ENCODE data around the gene CDYL2. TPM values are rescaled to one million over a fixed set of nuclear protein-coding genes. Genes with fewer than 3 reads are reported as not detected.
A peak's percentile ranks its signal among the peaks of the same experiment; 100 is the strongest.

Gene CDYL2
- total and polyA plus RNA-seq, 4 donors: 1.3 to 12.6 (median 3.7) TPM

GRCh38 chr16:80807906-80808305 is 3.5 kb upstream of the CDYL2 start:
- no peak for DNase-seq
- Histone ChIP-seq H3K36me3 (ENCODE audit: control insufficient read depth in 4 of 4, insufficient read depth in 4 of 4, low read length in 4 of 4) (no peaks in the 10 kb centered on the region), H3K27me3 (ENCODE audit: control insufficient read depth in 3 of 3, insufficient read depth in 3 of 3, low read length in 2 of 3) (peaks cover 0 to 10% (median 0%) of the 10 kb centered on the region in 3 donors), H3K9ac (ENCODE audit: insufficient read depth in 1 of 2, low read length in 2 of 2) (no peak overlapping the region), H3K4me1 (ENCODE audit: control insufficient read depth in 5 of 5, insufficient read depth in 5 of 5, low read length in 5 of 5) (peaks cover 0 to 8% (median 0%) of the 10 kb centered on the region in 5 donors), H3K9me3 (ENCODE audit: control insufficient read depth in 4 of 4, insufficient read depth in 3 of 4, low read length in 3 of 4) (no peaks in the 10 kb centered on the region), H3K4me3 (no peak overlapping the region), H3K27ac (ENCODE audit: low read depth in 1 of 2, low read length in 1 of 2) (no peak overlapping the region)
- 39 to 74% methylated on average over 3 of the region's 3 CpGs for WGBS, 2 donors
- no peak for ATAC-seq (ENCODE audit: insufficient read depth, low FRiP score)
- TF ChIP-seq CTCF (IDR thresholded peaks at IDR 0.05; ENCODE audit: control extremely low read depth, extremely low read depth): no peak

GRCh38 chr16:80806927-80807340 is 2.5 kb upstream of the CDYL2 start:
- Histone ChIP-seq H3K4me3 (no peak overlapping the region), H3K27ac (ENCODE audit: low read depth in 1 of 2, low read length in 1 of 2) (peak overlapping the region in 1 of 2 donors; percentile 34), H3K9ac (ENCODE audit: insufficient read depth in 1 of 2, low read length in 2 of 2) (no peak overlapping the region), H3K27me3 (ENCODE audit: control insufficient read depth in 3 of 3, insufficient read depth in 3 of 3, low read length in 2 of 3) (peaks cover 0 to 10% (median 0%) of the 10 kb centered on the region in 3 donors), H3K9me3 (ENCODE audit: control insufficient read depth in 4 of 4, insufficient read depth in 3 of 4, low read length in 3 of 4) (no peaks in the 10 kb centered on the region), H3K4me1 (ENCODE audit: control insufficient read depth in 5 of 5, insufficient read depth in 5 of 5, low read length in 5 of 5) (peaks cover 0 to 8% (median 0%) of the 10 kb centered on the region in 5 donors), H3K36me3 (ENCODE audit: control insufficient read depth in 4 of 4, insufficient read depth in 4 of 4, low read length in 4 of 4) (no peaks in the 10 kb centered on the region)
- no peak for TF ChIP-seq CTCF (IDR thresholded peaks at IDR 0.05; ENCODE audit: control extremely low read depth, extremely low read depth)
- ATAC-seq (ENCODE audit: insufficient read depth, low FRiP score): peak; percentile 32
- WGBS, 2 donors: 18 to 42% methylated on average over 5 of the region's 5 CpGs
- DNase-seq: peak in 2 of 3 donors; percentile 13 to 36

- H3K27ac ChIP-seq (ENCODE audit: low read depth in 1 of 2, low read length in 1 of 2): no peak overlapping the region
- DNase-seq (no peak), ATAC-seq (ENCODE audit: insufficient read depth, low FRiP score) (no peak)
- H3K9ac ChIP-seq (ENCODE audit: insufficient read depth in 1 of 2, low read length in 2 of 2): no peak overlapping the region
- H3K36me3 ChIP-seq (ENCODE audit: control insufficient read depth in 4 of 4, insufficient read depth in 4 of 4, low read length in 4 of 4): no peaks in the 10 kb centered on the region
- H3K4me1 ChIP-seq (ENCODE audit: control insufficient read depth in 5 of 5, insufficient read depth in 5 of 5, low read length in 5 of 5): peaks cover 0 to 8% (median 0%) of the 10 kb centered on the region in 5 donors
- H3K9me3 ChIP-seq (ENCODE audit: control insufficient read depth in 4 of 4, insufficient read depth in 3 of 4, low read length in 3 of 4): no peaks in the 10 kb centered on the region
- H3K4me3 ChIP-seq: no peak overlapping the region
- WGBS, 2 donors: 86 to 95% methylated on average over 1 of the region's 1 CpG
- no peak for TF ChIP-seq CTCF (IDR thresholded peaks at IDR 0.05; ENCODE audit: control extremely low read depth, extremely low read depth)
- peaks cover 0 to 10% (median 0%) of the 10 kb centered on the region in 3 donors for H3K27me3 ChIP-seq (ENCODE audit: control insufficient read depth in 3 of 3, insufficient read depth in 3 of 3, low read length in 2 of 3)
Measured at GRCh38 chr16:80806289-80806688, 1.9 kb upstream of the CDYL2 start.

- no peaks in the 10 kb centered on the region for H3K36me3 ChIP-seq (ENCODE audit: control insufficient read depth in 4 of 4, insufficient read depth in 4 of 4, low read length in 4 of 4)
- peak; percentile 35 for ATAC-seq (ENCODE audit: insufficient read depth, low FRiP score)
- H3K4me1 ChIP-seq (ENCODE audit: control insufficient read depth in 5 of 5, insufficient read depth in 5 of 5, low read length in 5 of 5): peaks cover 0 to 8% (median 0%) of the 10 kb centered on the region in 5 donors
- no peaks in the 10 kb centered on the region for H3K9me3 ChIP-seq (ENCODE audit: control insufficient read depth in 4 of 4, insufficient read depth in 3 of 4, low read length in 3 of 4)
- DNase-seq: peak; percentile 67 to 80 (median 74)
- TF ChIP-seq CTCF (IDR thresholded peaks at IDR 0.05; ENCODE audit: control extremely low read depth, extremely low read depth): no peak
- peaks cover 0 to 8% (median 0%) of the 10 kb centered on the region in 3 donors for H3K27me3 ChIP-seq (ENCODE audit: control insufficient read depth in 3 of 3, insufficient read depth in 3 of 3, low read length in 2 of 3)
- H3K9ac ChIP-seq (ENCODE audit: insufficient read depth in 1 of 2, low read length in 2 of 2): no peak overlapping the region
- peak overlapping the region in 1 of 2 donors; percentile 67 for H3K27ac ChIP-seq (ENCODE audit: low read depth in 1 of 2, low read length in 1 of 2)
- 0 to 1% methylated on average over 32 to 80 of the region's 80 CpGs for WGBS, 2 donors
- peak overlapping the region; percentile 94 for H3K4me3 ChIP-seq
Measured at GRCh38 chr16:80804056-80804525, 307 bp downstream of the CDYL2 start.

All from lung (tissue), 12 donors.